ENCODE results near the gene CHST3. TPM values are rescaled to one million over a fixed set of nuclear protein-coding genes. Genes with fewer than 3 reads are reported as not detected.
"Not testable (repeated sequence)": the region's sequence is repeated elsewhere in the genome, so short reads cannot be mapped to it uniquely, and the experiment has no call there.

Gene CHST3
- 10 to 100 TPM; 17.1 to 18.9 (median 18.0) TPM for polyA plus RNA-seq (ENCODE audit: insufficient read length in 3 of 3)

GRCh38 chr10:71964098-71964742 lies at the start of gene CHST3:
Gene CHST3, plus strand, starts transcription at chr10:71964395. Its CDS starts 41,448 bp downstream, at chr10:72005843.
- DNase-seq (ENCODE audit: low read depth in 3 of 3, low spot score in 2 of 3): no peak

- no peak for DNase-seq (ENCODE audit: low read depth in 3 of 3, low spot score in 2 of 3)
Measured at GRCh38 chr10:71916827-71917226, 47.4 kb upstream of the CHST3 start.

GRCh38 chr10:71918992-71919391 lies 45.2 kb upstream of the CHST3 start:
- DNase-seq (ENCODE audit: low read depth in 3 of 3, low spot score in 2 of 3): no peak

GRCh38 chr10:71919956-71920539 lies 44.1 kb upstream of the CHST3 start:
- DNase-seq (ENCODE audit: low read depth in 3 of 3, low spot score in 2 of 3): not testable (repeated sequence)

- DNase-seq (ENCODE audit: low read depth in 3 of 3, low spot score in 2 of 3): no peak
Measured at GRCh38 chr10:71920540-71921323, 43.5 kb upstream of the CHST3 start.

- no peak for DNase-seq (ENCODE audit: low read depth in 3 of 3, low spot score in 2 of 3)
Measured at GRCh38 chr10:71921324-71922027, 42.7 kb upstream of the CHST3 start.

GRCh38 chr10:71923138-71923692 lies 41.0 kb upstream of the CHST3 start:
- no peak for DNase-seq (ENCODE audit: low read depth in 3 of 3, low spot score in 2 of 3)

GRCh38 chr10:71924771-71925170 lies 39.4 kb upstream of the CHST3 start:
- DNase-seq (ENCODE audit: low read depth in 3 of 3, low spot score in 2 of 3): no peak

- DNase-seq (ENCODE audit: low read depth in 3 of 3, low spot score in 2 of 3): no peak
Measured at GRCh38 chr10:71927159-71927558, 37.0 kb upstream of the CHST3 start.

- DNase-seq (ENCODE audit: low read depth in 3 of 3, low spot score in 2 of 3): no peak
Measured at GRCh38 chr10:71927776-71928592, 36.2 kb upstream of the CHST3 start.

- no peak for DNase-seq (ENCODE audit: low read depth in 3 of 3, low spot score in 2 of 3)
Measured at GRCh38 chr10:71931295-71931694, 32.9 kb upstream of the CHST3 start.

- no peak for DNase-seq (ENCODE audit: low read depth in 3 of 3, low spot score in 2 of 3)
Measured at GRCh38 chr10:71933651-71934050, 30.5 kb upstream of the CHST3 start.

- DNase-seq (ENCODE audit: low read depth in 3 of 3, low spot score in 2 of 3): no peak
Measured at GRCh38 chr10:71938211-71938610, 26.0 kb upstream of the CHST3 start.

GRCh38 chr10:71939304-71939703 lies 24.9 kb upstream of the CHST3 start:
- no peak for DNase-seq (ENCODE audit: low read depth in 3 of 3, low spot score in 2 of 3)

- no peak for DNase-seq (ENCODE audit: low read depth in 3 of 3, low spot score in 2 of 3)
Measured at GRCh38 chr10:71939861-71940474, 24.2 kb upstream of the CHST3 start.

- DNase-seq (ENCODE audit: low read depth in 3 of 3, low spot score in 2 of 3): no peak
Measured at GRCh38 chr10:71940752-71941151, 23.4 kb upstream of the CHST3 start.

- no peak for DNase-seq (ENCODE audit: low read depth in 3 of 3, low spot score in 2 of 3)
Measured at GRCh38 chr10:71941318-71941717, 22.9 kb upstream of the CHST3 start.

- DNase-seq (ENCODE audit: low read depth in 3 of 3, low spot score in 2 of 3): no peak
Measured at GRCh38 chr10:71945819-71946474, 18.2 kb upstream of the CHST3 start.

- DNase-seq (ENCODE audit: low read depth in 3 of 3, low spot score in 2 of 3): no peak
Measured at GRCh38 chr10:71946700-71947099, 17.5 kb upstream of the CHST3 start.

Measured in right renal cortex interstitium (tissue), 3 donors.